ENCODE results near the gene TPM3.
"Not testable (repeated sequence)": the region's sequence is repeated elsewhere in the genome, so short reads cannot be mapped to it uniquely, and the experiment has no call there.

TPM3 gene

DNA sequence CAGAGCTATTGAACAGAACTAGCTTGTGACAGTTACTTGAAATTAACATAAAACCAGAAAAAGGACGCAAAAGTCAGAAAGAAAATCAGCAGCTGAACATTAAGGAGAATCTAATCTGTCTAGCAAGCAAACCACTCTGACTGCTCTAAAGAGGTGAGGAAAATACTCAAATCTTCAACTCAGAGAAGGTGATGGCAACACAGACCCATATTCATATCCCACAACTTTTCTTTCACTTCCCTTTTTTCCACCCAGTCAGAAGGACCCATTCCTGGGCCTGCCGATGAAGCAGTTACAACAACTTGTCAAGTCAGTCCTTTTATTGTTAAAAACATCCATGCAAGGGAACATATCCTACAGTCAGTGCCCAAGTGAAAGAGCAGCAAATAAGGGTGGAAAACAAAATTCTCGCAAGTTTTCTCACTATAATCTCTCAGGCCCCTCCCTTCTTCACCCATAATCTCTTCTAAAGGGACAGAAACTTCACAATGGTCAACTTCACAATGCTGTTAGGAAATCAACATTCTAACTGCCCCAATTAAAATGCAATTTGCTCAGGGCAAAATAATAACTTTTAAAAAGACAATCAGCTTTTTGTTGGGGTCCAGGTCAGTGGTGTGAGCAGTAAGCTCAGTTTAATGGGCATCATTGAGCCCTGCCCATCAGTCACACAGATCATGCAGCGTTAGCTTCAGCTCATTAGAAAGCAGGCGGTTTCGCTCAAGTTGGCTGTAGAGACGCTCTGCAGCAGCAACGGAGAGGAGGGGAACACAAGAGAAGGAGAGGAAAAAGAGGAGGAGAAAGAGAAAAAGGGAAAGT, 33.4 kb downstream of the TPM3 start:
- DNase-seq: no peak

DNA sequence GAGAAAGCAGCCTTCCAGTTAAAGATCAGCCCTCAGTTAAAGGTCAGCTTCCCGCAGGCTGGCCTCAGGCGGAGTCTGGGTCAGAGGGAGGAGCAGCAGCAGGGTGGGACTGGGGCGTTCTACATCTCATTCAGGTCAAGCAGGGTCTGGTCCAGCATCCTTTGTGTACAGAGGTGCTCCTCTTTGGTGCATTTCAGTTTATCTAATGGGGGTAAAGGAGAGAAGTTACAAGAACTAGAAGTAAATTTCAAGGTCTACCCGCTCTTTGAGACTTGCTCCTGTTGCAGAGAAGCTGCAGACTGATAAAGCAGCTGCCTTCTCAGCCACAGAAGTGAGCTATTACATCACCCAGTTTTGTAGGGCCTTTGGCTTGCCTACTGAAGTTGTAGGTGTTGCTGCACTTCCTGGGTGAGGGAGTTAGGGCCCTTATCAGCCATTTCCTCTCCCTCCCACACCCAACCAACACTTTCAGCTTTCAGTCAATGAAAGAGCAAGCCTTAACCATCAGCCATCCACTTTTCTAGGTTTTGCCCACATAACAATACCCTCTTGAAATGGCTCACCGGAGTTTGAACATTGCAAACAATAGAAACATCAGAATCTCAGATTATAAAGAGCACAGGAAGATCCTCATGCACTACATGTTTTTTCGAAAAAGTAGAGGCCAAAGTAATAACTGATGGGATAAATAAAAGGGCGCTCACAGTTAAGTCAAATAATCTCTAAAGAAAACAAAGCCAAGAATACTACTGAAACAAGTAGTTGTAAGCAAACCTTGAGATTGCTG, 34.2 kb downstream of the TPM3 start:
- DNase-seq: no peak

- no peak for DNase-seq
Measured at GRCh38 chr1:154155251-154155650, 36.6 kb downstream of the TPM3 start.

GRCh38 chr1:154154534-154155191, 37.2 kb downstream of the TPM3 start, which contains the start of gene NUP210L:
TSS of gene NUP210L (minus strand) at chr1:154155073.
- DNase-seq: no peak

- no peak for DNase-seq
Measured at GRCh38 chr1:154154053-154154452, 37.8 kb downstream of the TPM3 start.

GRCh38 chr1:154151311-154151710, 40.6 kb downstream of the TPM3 start:
- no peak for DNase-seq

DNA sequence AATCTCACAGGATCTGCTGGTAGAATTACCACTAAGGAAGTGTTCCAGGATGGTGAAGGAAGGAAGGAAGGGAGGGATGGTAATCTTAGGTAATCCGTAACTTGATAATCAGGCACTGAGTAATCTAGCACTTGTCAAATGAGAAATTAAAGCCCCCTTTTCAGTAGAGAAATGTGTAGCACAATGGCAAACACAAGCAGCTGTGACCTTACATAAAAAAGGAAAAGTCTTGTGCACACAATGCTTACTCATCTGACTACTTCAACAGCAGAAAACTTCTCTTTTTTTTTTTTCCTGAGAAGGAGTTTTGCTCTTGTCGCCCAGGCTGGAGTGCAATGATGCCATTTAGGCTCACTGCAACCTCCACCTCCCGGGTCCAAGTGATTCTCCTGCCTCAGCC, 43.1 kb downstream of the TPM3 start:
- no peak for DNase-seq

DNA sequence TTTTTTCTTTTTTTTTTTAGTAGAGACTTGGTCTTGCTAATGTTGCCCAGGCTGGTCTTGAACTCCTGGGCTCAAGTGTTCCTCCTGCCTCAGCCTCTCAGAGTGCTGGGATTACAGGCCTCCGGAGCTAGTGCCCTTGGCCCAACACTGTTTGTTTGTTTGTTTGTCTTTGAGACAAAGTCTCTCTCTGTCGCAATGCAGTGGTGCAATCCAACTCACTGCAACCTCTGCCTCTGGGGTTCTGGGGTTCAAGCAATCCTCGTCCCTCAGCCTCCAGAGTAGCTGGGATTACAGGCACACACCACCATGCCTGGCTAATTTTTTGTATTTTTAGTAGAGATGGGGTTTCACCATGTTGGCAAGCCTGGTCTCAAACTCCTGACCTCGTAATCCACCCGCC, 44.4 kb downstream of the TPM3 start:
- not testable (repeated sequence) for DNase-seq

DNA sequence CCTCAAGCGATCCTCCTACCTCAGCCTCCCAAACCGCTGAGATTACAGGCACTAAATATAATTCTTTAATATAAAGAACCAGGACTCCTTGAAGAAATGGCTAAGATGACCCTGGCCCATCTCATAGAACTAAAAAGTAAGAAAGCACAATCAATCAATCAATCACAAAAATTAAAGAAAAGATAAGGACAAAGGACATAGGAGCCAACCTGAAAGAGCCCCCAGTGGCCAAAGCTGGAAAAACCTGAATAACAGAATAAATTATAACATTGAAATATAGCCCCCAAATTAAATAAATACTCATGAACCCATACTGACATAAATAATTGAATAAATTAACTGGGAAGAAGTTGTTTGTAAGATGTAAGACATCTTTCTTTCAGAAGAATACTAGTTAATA, 45.9 kb downstream of the TPM3 start:
- no peak for DNase-seq

DNA sequence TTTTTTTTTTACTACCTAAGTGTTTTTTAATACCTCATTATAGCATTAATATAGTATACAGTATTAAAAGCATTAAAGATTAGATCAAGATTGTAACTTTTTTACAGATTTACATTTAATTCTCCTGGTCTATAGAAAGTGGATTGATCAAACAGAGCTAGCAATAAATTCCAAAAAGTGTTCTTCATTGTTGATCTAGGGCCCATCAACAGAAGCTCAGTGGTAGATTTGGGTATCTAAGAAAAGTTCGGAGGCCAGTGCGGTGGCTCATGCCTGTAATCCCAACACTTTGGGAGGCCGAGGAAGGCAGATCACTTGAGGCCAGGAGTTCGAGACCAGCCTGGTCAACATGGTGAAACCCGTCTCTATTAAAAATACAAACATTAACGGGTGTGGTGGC, 49.5 kb downstream of the TPM3 start:
- no peak for DNase-seq

DNA sequence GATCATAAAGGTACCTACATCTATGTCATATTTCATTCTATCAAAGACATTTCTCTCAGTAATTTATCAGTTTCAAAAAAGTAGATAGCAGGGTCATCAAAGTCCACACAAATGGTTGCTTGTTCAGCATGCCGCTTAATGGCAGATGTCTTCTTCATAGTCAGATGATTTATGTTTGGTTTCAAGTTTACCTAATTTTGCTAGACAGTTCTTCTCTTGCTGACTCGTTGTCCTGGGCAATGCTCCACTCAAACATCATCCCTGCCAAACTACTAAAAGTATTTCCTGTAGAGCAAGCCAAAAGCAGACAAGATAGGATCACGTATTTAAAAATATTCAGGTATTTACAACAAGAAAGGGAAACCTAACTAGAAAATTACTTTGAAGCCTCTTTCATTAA, 50.7 kb downstream of the TPM3 start:
- DNase-seq: no peak

DNA sequence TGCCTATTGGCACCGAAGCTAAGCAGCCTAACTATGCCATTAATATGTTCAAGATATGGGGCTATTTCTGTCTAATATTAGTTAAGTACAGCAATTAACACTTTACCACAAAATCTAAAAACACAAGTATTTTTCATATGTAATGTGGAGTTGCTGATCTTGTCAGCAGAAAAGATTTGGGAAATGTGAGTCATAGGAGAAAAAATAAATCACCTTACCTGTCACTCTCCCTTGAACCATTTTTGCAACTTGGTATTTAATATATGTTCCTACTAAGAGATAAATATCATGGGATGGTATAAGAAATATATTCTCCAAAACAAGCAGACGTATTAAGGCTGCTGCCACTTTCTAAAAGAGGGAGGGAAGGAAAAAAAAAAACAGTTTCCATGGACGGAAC, 54.0 kb downstream of the TPM3 start:
- DNase-seq: no peak

DNA sequence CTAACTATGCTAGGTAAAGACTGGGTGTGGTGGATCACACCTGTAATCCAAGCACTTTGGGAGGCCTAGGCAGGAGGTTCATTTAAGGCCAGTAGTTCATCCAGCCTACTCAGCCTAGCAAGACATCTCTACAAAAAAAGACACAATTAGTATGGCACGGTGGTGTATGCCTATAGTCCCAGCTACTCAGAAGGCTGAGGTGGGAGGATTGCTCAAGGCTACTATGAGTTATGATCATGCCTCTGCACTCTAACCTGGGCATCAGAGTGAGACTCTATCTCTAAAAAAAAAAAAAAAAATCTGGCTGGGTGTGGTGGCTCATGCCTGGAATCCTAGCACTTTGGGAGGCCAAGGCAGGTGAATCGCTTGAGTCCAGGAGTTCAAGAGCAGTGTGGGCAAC, 58.6 kb downstream of the TPM3 start:
- DNase-seq: no peak

DNA sequence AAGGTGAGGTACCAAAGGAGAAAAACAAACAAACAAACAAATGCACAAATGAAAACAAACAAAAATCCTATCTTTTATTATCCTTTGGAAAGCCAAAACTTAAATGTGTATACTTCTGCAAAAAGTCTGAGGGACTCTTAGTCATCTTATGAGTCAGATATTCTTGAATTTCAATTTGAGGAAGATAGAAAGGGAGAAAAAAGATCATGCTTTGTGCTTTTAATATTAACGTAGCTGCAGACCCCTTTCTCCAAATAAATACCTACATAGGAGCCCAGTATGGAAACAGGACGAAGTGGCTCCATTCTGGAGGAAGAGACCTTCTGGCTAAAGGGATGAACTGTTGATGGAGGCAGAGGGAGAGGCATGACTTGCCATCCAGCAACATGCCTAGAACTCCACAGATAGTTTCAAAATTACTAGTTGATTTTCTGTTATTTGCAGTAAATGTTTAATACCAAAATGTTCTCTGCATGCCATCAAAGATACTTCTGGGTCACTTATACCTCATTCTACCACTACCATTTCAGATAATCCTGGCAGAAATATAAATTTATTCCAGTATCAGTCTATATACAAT, 62.4 kb downstream of the TPM3 start:
- DNase-seq: no peak

DNA sequence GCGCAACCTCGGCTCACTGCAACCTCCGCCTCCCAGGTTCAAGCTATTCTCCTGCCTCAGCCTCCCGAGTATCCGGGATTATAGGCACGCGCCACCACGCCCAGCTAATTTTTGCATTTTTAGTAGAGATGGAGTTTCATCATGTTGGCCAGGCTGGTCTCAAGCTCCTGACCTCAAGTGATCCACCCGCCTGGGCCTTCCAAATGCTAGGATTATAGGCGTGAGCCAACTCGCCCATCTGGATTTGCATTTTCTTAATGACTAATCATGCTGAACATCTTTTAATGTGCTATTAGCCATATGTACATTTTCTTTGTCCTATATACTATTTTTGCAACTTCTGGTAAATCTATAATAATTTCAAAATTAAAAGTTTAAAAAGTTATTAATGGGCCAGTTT, 68.7 kb downstream of the TPM3 start:
- not testable (repeated sequence) for DNase-seq

DNA sequence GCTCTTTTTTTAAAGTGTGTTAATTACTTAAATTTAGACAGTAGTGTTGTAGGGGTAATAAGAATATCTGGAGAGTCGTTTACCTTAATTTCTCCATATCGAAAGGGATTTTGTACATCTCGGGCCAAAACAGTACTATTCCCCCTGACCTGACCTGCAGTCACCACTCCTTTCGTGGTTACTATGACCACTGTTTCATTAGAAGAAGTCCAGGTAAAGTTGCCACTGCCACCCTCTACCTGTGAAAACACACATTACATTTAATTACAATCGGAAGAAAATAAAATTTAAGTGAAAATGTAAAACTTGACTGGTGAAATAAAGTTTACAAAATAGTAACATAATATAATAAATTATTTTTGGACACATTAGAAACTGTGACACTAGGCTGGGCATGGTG, 74.3 kb downstream of the TPM3 start:
- no peak for DNase-seq

DNA sequence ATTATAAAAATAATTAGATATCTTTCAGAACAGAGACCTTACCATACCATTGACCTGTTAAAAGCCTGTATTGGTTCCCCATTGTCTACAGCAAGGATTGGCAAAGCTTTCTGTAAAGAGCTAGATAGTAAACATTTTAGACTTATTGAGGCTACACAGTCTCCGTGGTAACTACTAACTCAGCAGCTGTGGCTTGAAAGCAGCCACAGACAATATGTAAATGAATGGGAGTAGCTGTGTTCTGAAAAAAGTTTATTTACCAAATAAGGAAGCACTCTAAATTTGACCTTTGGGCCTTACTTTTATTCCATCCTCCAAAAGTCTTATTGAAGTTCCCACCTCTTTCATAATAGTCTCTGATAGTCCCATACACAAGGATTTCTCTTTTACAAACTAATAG, 76.7 kb downstream of the TPM3 start:
- DNase-seq: no peak
